SU-DHL-6 (cell line): ENCODE results near the gene HBB.

Experiments
- EZH2phosphoT487 ChIP-seq: fragments of 200-600 bp; sonication (generic), shearing (Covaris generic); conservative IDR thresholded peaks from 2 replicates; pipeline ENCODE4 v1.6.1; 2018; ENCODE audit warnings: mild to moderate bottlenecking, antibody characterized with exemption, low read length, moderate library complexity, mixed read lengths
- TF ChIP-seq, protein P1 (sequence below): fragments of 200-600 bp; sonication (generic); IDR thresholded peaks from one replicate; pipeline ENCODE4 v1.5.1; 2017; ENCODE audit warnings: antibody characterized with exemption, mild to moderate bottlenecking, low read length, moderate library complexity; ENCODE audit not compliant: insufficient read depth, poor library complexity, severe bottlenecking

DNA sequence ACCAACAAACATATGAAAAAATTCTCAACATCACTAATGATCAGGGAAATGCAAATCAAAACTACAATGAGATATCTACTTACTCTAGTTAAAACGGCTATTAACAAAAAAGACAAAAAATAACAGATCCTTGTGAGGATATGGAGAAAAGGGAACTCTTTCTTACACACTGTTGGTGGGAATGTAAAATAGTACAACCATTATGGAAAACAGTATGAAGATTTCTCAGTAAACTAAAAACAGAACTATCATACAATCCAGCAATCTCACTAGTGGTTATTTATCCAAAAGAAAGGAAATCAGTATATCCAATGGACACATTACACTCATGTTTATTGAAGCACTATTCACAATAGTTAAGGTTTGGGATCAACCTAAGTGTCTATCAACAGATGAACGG is 39.0 kb upstream of the HBB start:
- TF ChIP-seq, protein P1, sequence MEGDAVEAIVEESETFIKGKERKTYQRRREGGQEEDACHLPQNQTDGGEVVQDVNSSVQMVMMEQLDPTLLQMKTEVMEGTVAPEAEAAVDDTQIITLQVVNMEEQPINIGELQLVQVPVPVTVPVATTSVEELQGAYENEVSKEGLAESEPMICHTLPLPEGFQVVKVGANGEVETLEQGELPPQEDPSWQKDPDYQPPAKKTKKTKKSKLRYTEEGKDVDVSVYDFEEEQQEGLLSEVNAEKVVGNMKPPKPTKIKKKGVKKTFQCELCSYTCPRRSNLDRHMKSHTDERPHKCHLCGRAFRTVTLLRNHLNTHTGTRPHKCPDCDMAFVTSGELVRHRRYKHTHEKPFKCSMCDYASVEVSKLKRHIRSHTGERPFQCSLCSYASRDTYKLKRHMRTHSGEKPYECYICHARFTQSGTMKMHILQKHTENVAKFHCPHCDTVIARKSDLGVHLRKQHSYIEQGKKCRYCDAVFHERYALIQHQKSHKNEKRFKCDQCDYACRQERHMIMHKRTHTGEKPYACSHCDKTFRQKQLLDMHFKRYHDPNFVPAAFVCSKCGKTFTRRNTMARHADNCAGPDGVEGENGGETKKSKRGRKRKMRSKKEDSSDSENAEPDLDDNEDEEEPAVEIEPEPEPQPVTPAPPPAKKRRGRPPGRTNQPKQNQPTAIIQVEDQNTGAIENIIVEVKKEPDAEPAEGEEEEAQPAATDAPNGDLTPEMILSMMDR, result no peak
- TF ChIP-seq EZH2phosphoT487, result no peak
